Globus pallidus (tissue), 1 donor: ENCODE data around the gene NEK8.
"Not testable (repeated sequence)": the region's sequence is repeated elsewhere in the genome, so short reads cannot be mapped to it uniquely, and the experiment has no call there.

Source experiments
- DNase-seq: peaks from one replicate; pipeline ENCODE4 v3.0.0-alpha.2; 2015; ENCODE audit warnings: low spot score

Gene NEK8

DNA sequence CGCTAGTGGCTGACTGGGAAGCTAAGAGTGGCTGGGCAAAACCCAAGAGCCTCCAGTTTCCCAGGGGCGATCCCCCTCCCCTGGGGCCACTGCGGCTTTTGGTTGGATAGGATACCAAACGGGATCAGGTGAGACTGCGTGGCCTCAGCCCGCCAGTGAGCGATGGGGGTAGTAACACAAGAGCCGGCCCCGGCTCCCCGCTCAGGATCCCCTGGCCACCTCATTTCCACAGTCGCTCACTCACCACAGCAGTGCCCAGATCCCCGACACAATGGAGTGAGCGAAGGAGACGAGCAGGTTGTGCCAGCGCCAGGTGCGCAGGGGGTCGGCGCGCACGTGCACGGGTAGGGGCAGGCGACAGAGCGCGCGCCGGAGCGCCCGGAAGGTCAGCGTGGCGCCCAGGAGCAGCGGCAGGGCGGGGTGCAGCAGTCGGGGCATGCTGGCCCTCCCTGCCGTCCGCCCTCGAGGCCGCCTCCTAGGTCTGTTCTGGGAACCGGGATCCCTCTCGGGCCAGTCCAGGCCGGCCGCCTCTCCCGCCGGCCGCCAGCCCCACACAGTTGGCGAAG lies 2.8 kb upstream of the NEK8 start:
- no peak for DNase-seq

DNA sequence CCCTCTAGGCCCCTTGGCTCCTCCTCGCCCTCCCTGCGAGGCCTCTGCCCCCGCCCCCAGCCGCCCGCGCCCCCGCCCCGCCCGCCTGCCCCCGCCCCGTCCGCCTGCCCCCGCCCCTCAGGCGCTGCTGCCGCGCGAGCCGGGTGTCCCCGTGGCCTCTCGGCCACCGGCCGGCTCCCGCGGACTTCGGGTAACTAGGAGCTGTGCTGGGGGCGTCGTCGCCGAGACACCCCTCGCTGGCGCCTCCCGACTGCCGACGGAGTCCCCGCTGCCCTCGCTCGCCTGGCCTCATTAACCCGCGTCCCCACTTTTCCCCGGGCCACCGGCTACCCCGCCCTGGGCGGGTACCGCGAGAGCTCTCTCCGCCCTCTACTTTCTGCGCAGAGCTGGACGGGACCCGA lies 2.4 kb upstream of the NEK8 start, which contains the start of gene TLCD1:
TSS of gene TLCD1 (minus strand) at position 8 of the 401 bp plus-strand sequence. CDS start 136 bp downstream, outside the sequence.
- DNase-seq, result no peak

DNA sequence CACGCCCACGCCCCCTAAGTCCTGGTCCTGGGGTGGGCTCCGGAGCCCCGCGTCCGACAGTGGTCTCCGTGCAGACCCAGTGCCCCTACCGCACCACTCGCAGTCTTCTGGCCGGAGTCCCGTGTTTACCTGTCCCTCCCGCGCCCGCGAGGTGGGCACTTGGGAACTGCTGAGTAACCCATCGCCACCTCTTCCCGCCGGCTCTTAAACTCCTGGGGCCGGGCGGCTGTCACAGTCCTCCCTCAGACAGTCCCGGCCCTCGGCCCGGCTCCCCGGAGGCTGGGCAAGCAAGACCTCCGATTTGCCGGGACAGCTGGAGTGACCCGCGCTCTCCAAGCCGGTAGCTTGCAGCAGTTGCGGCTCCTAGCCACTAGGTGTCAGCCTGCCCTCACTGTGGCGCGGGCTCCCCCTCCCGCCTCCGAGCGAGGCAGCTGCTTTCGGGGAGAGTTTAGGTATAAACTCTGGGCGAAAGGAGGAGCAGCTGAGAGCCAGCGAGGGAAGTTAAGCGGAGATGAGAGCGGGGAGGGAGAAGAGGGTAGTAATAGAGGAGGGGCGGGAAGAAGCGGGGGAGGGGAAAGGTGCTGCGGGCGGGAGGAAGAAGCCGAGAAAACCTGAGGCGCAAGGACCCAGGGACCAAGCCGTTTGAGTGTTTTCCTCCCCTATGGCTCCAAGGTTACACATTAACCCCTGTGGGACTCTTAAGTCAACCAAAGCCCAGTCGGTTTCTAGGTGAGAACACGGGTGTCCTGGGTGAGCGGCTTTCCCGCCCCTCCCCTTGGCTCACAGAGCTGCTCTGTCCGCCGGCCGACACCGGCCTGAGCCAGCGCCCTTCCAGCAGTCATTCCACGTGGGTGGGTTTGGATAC lies 1.7 kb upstream of the NEK8 start:
- DNase-seq, result peak; percentile 91

DNA sequence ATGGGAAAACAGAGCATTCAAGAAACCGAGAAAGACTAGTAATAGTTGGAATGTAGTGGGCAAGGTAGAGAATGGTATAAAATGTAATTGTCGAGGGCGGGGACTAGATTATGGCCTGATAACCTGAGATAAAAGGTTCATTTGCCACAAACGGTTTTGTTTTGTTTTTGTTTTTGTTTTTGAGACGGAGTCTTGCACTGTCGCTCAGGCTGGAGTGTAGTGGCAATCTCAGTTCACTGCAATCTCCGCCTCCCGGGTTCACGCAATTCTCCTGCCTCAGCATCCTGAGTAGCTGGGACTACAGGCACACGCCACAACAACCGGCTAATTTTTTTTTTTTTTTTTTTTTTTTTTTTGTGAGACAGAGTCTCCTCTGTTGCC lies 1.4 kb downstream of the NEK8 start:
- no peak for DNase-seq

DNA sequence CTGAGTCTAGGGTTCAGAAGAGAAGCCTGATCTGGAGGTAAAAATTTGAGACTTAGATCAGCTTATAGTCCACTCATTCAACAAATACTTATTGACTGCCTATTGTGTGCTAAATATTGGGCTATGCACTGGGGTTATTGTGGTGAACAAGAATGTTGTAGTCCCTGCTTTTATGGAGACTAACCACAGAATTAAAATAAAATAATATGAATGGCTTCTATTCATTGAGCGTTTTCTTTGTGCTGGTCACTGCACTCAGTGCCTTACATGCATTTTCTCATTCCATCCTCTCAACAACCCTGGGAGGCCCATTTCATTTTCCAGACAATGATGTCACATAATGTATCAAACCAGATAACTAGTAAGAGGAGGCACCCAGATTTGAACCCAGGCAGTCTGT lies 4.8 kb downstream of the NEK8 start:
- DNase-seq, result no peak

DNA sequence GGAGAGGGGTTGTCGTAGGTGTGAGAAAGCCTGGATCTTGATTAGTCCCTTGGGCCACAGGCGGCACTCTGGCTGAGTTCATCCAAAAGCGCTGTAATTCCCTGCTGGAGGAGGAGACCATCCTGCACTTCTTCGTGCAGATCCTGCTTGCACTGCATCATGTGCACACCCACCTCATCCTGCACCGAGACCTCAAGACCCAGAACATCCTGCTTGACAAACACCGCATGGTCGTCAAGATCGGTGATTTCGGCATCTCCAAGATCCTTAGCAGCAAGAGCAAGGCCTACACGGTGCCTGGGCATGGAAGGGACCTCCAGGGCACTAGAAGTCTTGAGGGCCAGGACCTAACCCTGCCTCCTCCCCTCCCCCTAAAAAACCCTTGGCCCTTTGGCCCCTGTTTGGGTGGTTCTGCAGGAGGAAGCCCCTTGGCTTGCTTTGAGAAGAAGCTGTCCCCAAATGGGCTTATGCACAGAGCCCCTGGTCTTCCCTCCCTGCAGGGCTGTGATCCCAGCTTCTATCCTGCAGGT lies 6.2 kb downstream of the NEK8 start:
- no peak for DNase-seq

DNA sequence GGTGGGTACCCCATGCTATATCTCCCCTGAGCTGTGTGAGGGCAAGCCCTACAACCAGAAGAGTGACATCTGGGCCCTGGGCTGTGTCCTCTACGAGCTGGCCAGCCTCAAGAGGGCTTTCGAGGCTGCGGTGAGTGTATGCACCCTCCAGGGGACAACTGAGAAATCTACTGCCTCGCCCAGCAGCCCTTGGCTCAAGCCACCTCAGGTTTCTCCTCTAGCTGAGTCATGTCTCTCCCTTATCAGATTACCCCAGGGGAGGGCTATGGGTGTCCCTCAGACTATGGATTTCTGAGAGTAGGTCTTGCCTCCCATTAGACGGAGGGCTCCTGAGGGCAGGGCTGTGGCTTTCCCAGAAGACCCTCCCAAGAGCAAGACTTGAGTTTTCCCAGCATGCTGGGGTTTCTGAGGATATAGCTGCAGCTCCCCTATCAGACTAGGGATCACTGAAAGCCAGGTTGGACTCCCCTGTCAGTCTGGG lies 6.7 kb downstream of the NEK8 start:
- no peak for DNase-seq

DNA sequence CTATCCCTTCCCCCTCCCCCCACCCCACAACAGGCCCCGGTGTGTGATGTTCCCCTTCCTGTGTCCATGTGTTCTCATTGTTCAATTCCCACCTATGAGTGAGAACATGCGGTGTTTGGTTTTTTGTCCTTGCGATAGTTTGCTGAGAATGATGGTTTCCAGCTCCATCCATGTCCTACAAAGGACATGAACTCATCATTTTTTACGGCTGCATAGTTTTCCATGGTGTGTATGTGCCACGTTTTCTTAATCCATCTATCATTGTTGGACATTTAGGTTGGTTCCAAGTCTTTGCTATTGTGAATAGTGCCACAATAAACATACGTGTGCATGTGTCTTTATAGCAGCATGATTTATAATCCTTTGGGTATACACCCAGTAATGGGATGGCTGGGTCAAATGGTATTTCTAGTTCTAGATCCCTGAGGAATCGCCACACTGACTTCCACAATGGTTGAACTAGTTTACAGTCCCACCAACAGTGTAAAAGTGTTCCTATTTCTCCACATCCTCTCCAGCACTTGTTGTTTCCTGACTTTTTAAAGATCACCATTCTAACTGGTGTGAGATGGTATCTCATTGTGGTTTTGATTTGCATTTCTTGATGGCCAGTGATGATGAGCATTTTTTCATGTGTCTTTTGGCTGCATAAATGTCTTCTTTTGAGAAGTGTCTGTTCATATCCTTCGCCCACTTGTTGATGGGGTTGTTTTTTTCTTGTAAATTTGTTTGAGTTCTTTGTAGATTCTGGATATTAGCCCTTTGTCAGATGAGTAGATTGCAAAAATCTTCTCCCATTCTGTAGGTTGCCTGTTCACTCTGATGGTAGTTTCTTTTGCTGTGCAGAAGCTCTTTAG lies 7.6 kb downstream of the NEK8 start:
- DNase-seq, result not testable (repeated sequence)

DNA sequence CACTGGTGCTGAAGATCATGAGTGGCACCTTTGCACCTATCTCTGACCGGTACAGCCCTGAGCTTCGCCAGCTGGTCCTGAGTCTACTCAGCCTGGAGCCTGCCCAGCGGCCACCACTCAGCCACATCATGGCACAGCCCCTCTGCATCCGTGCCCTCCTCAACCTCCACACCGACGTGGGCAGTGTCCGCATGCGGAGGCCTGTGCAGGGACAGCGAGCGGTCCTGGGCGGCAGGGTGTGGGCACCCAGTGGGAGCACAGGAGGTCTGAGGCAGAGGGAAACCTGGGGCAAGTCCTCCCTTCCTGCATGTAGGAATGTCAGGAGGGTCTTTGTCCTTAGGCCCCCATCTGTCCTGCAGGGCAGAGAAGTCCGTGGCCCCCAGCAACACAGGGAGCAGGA lies 8.7 kb downstream of the NEK8 start:
- no peak for DNase-seq

DNA sequence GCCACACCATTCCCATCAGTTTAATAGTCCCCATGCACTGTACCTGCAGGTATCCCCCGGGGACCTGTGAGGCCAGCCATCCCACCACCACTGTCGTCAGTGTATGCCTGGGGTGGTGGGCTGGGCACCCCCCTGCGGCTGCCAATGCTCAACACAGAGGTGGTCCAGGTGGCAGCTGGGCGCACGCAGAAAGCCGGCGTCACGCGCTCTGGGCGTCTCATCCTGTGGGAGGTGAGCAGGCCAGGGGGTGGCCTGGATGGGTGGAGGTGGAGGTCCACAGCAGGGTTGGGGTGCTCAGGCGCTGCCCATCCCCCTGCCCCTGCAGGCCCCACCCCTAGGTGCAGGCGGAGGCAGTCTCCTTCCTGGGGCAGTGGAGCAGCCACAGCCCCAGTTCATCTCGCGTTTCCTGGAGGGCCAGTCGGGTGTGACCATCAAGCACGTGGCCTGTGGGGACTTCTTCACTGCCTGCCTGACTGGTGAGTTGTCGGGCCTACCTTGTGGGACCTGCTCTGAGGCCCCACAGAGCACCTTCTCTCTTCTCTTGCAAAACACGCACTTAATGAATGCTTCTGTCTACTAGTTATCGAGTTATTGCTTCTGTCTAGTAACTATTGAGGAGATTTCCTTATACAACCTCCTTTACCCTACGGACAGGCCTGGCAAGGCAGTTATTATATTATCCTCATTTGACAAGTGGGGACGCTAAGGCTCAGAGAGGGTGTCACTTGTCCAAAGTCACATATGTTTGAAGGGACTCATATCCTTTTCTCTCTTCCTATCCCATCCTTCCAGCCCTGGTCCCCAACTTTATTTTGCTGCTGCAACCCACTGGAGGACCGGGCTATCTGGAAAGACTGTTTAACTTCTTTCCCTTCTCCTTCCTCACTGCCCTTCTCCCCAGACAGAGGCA lies 9.4 kb downstream of the NEK8 start:
- no peak for DNase-seq

DNA sequence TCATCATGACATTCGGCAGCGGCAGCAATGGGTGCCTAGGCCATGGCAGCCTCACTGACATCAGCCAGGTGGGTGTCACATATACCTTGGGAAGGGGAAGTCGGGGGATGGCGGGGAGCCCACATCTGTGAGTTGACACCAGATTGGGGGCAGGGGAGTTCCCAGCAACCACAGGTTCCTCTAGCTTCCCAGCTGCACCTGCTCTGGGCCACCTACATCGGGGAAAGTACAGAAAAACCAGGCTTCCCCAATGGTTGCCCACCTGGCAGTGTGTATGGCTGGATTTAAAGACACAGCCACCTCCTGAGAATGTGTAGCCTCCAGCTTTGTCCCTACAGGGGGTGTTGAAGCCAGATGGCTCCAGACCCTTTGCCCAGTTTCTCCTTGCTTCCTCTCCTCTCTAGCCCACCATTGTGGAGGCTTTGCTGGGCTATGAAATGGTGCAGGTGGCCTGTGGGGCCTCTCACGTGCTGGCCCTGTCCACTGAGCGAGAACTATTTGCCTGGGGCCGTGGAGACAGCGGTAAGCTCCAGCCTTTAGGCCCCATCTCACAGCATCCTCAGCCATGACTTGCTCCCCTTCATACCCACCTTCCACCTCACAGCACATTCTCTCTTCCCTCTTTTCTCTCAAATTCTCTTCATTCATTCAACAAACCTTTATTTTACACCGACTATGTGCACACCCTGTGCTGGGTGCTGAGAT lies 10.2 kb downstream of the NEK8 start:
- DNase-seq, result no peak

DNA sequence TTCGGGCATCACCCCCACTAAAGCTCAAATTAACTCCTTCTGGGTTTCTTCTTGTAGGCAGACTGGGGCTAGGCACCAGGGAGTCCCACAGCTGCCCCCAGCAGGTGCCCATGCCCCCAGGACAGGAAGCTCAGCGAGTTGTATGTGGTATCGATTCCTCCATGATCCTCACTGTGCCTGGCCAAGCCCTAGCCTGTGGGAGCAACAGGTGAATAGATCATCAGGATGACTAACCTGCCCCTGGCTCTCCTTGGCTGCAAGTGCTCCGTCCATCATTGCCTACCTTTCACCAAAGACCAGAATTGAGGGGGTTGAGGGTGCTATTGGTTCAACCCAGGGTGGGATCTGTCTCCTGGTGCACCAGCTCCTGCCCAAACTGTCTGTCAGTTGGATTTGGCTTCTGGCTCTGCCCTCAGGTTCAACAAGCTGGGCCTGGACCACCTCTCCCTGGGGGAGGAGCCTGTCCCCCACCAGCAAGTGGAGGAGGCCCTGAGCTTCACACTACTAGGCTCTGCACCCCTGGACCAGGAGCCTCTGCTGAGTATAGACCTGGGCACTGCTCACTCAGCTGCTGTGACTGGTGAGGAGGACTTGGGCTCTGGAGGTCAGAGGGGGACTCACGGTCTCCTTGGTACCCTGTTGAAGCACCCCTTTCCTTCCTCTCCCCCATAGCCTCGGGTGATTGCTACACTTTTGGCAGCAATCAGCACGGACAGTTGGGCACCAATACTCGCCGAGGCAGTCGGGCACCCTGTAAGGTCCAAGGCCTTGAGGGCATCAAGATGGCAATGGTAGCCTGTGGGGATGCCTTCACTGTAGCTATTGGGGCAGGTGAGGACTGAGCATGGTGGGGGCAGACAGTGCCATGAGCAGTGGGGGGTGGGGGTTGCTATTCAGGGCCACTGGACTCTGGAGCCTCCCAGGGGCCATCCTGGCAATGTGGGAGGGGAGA lies 12.1 kb downstream of the NEK8 start:
- no peak for DNase-seq

DNA sequence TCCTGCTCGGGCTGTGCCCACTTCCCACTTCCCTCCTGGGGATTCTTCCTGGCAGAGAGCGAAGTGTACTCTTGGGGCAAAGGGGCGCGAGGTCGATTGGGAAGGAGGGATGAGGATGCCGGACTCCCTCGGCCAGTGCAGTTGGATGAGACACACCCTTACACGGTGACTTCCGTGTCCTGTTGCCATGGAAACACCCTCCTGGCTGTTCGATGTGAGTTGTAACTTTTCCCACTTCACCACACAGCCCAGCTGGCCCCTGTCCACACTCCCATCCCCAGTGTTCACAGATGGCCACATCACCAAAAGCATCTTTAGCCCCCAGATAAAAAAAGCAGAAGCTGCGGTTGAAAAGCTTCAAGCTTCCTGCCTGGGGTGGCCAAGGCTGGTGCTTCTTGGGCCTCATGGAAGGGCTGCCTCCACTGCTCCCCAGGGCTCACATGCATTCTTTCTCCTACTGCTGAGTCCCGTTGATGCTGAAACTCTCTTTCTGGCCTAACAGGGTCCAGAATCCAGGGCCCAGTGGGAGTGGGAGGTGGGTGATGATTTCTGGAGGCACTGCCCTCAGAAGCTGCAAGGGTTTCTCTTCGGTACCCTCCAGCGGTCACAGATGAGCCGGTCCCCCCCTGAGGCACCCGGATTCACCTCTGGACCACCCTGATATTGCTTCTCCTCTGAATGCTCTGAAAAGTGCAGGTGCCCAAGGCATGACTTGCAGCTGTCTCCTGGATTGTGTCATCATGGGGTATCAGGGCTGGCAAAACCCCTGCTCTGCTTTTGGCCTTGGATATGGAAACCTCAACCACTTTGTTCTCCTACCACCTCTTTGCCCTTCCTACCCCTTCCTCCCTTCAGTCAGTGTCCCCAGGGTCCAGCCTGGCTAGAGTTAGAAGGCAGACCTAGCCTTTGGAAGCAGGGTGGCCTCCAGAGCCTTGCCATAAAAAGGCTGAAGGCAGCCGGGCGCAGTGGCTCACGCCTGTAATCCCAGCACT lies 13.1 kb downstream of the NEK8 start:
- DNase-seq, result no peak

DNA sequence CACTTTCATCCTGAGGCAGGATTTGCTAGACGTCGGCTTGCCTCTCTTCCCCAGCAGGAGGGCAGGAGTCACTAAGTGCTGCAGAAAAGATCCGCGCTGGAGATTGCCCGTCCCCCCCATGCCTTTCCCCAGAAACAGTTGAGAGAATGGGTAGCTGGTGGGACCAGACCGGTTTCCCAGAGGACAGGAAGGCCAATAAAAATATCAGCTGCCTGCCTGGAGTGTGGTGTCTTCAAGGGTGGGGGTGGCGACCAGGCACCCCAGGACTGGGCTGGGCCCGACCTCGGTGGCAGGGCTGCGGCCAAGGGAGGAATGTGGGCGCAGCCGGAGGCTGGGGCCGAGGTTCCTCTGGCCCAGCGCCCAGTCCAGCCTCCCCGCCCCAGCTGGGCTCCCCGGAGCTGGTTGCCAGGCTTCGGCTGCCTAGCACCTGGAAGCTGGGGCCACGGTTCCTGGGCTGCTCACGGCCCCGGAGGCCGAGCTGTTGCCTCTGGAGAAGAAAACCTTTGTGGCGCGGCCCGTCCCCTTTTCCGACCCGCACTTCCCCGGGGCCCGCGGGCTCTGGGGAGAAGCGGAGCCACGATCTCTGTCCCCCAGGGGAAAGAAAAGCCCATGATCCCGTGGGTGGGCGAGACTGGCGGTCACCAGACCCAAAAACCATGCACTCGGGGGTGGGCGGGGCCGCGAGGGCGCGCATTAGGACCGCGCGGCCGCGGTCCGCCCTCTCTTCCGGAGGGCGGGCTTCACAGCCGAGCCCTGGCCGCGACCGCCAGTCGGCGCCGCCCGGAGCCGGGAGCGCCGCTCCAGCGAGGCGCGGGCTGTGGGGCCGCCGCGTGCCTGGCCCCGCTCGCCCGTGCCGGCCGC lies 14.9 kb downstream of the NEK8 start, which contains the start of gene TRAF4:
TSS of gene TRAF4 (plus strand) at position 769 of the 861 bp plus-strand sequence. CDS start 102 bp downstream, outside the sequence.
- peak; percentile 83 for DNase-seq

DNA sequence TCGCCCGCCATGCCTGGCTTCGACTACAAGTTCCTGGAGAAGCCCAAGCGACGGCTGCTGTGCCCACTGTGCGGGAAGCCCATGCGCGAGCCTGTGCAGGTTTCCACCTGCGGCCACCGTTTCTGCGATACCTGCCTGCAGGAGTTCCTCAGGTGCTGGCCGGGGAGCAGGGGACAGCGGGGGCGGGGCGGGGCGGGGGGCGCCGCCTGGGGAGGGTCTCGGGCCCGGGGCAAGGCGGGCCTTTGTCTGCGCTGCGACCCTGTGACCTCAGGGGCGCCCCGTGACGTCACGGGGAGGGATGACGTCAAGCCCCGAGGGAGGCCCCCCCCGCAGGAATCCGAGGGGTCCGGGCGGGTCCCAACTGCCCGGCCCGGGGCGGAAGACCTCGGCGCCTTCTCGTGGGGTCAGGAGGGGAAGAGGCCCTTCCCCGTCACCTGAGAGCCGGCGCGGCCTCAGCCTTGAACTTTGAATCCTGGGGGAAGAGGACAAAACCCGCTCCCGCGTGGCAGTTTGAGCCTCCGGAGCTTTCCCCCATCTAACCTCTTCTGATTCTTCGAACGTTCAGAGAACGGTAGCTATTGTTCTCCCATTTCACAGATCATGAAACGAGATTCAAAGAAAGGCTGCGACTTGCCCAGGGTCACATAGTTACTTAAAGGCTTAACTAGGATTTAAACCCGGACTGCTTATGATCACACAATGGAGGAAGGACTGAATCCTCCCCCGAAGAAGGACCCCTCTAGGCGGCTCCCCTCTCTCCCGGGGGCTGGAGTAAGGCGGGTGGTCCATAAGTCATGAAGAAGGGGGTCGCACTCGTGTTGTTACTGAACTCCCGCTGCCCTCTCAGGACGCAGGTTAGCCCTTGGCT lies 15.8 kb downstream of the NEK8 start:
- no peak for DNase-seq
